ENCODE results near the gene BOD1. TPM values are rescaled to one million over a fixed set of nuclear protein-coding genes. Genes with fewer than 3 reads are reported as not detected.

Gene BOD1
- total and polyA plus RNA-seq, 8 donors: 8.2 to 58.4 (median 26.5) TPM

- Histone ChIP-seq H3K9me3 (peaks cover 0 to 18% (median 13%) of the 10 kb centered on the region in 4 donors), H3K27ac (no peak overlapping the region), H3K4me3 (no peak overlapping the region), H3K36me3 (no peaks in the 10 kb centered on the region), H3K4me1 (no peaks in the 10 kb centered on the region), H3K27me3 (no peaks in the 10 kb centered on the region)
- no peak for DNase-seq
- intact Hi-C loops (cut with DNase I; ENCODE audit: low total_unique reads): no loop called here
- 86 to 94% (median 91%) methylated on average over 14 of the region's 14 CpGs for WGBS, 5 donors
- TF ChIP-seq, protein P1, sequence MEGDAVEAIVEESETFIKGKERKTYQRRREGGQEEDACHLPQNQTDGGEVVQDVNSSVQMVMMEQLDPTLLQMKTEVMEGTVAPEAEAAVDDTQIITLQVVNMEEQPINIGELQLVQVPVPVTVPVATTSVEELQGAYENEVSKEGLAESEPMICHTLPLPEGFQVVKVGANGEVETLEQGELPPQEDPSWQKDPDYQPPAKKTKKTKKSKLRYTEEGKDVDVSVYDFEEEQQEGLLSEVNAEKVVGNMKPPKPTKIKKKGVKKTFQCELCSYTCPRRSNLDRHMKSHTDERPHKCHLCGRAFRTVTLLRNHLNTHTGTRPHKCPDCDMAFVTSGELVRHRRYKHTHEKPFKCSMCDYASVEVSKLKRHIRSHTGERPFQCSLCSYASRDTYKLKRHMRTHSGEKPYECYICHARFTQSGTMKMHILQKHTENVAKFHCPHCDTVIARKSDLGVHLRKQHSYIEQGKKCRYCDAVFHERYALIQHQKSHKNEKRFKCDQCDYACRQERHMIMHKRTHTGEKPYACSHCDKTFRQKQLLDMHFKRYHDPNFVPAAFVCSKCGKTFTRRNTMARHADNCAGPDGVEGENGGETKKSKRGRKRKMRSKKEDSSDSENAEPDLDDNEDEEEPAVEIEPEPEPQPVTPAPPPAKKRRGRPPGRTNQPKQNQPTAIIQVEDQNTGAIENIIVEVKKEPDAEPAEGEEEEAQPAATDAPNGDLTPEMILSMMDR (IDR thresholded peaks at IDR 0.05): no peak
- TF ChIP-seq EP300 (IDR thresholded peaks at IDR 0.05): no peak
- no peak for TF ChIP-seq POLR2A (IDR thresholded peaks at IDR 0.05)
- no peak for TF ChIP-seq POLR2AphosphoS5 (IDR thresholded peaks at IDR 0.05)
Observed at GRCh38 chr5:173657741-173658356, 41.4 kb upstream of the BOD1 start.

GRCh38 chr5:173655196-173655797 is 38.8 kb upstream of the BOD1 start:
- Histone ChIP-seq H3K27ac (no peak overlapping the region), H3K27me3 (no peaks in the 10 kb centered on the region), H3K36me3 (no peaks in the 10 kb centered on the region), H3K4me3 (no peak overlapping the region), H3K9me3 (peaks cover 0 to 24% (median 20%) of the 10 kb centered on the region in 4 donors), H3K4me1 (no peaks in the 10 kb centered on the region)
- no peak for DNase-seq
- TF ChIP-seq POLR2AphosphoS5 (IDR thresholded peaks at IDR 0.05): no peak
- TF ChIP-seq POLR2A (IDR thresholded peaks at IDR 0.05): no peak
- TF ChIP-seq, protein P1 (IDR thresholded peaks at IDR 0.05): no peak
- 78 to 91% (median 83%) methylated on average over 3 of the region's 3 CpGs for WGBS, 5 donors
- intact Hi-C loops (cut with DNase I; ENCODE audit: low total_unique reads): no loop called here

DNA sequence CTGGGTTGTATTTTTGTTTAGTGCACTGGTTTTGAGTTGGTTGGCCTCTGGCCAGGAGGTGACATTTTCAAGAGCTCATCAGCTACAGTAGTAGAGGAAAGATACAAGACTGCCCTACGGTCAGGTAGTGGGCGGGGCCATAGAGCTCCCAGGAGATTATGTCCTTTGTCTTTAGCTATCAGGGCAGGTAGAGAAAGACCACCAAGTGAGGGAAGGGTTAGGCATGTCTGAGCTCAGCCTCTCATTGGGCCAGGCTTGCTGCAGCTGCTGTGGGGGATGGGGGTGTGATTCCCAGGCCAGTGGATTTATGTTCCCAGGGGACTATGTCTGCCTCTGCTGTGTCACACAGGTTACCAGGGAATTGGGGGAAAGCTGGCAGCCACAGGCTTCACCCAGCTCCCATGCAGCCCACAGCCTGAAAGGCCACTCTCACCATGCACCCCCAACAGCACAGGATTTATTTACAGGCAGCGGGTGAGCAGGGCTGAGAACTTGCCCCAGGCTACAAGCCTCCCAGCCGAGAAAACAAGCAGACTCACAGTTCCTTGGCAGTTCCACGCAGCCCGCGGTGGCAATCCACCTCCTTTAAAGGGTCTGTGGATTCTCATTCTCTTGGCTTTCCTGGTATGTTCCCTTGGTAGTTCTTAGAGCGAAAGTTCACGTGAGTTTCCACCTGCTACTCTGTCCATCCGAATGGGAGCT is 37.5 kb upstream of the BOD1 start:
- no peaks in the 10 kb centered on the region for H3K27me3 ChIP-seq
- intact Hi-C loops (cut with DNase I; ENCODE audit: low total_unique reads): no loop called here
- WGBS, 5 donors: 86 to 96% (median 92%) methylated on average over 10 of the region's 10 CpGs
- H3K4me3 ChIP-seq: no peak overlapping the region
- H3K9me3 ChIP-seq: peaks cover 0 to 24% (median 13%) of the 10 kb centered on the region in 4 donors
- no peaks in the 10 kb centered on the region for H3K36me3 ChIP-seq
- H3K4me1 ChIP-seq: no peaks in the 10 kb centered on the region
- DNase-seq: no peak
- TF ChIP-seq POLR2A (IDR thresholded peaks at IDR 0.05) (no peak), EP300 (IDR thresholded peaks at IDR 0.05) (no peak), POLR2AphosphoS5 (IDR thresholded peaks at IDR 0.05) (no peak)
- TF ChIP-seq, protein P1 (IDR thresholded peaks at IDR 0.05): no peak
- H3K27ac ChIP-seq: no peak overlapping the region

GRCh38 chr5:173648308-173648866 is 31.9 kb upstream of the BOD1 start:
- Histone ChIP-seq H3K36me3 (no peaks in the 10 kb centered on the region), H3K9me3 (peaks cover 0 to 11% (median 10%) of the 10 kb centered on the region in 4 donors), H3K27me3 (peaks cover 0 to 11% (median 0%) of the 10 kb centered on the region in 3 donors), H3K27ac (no peak overlapping the region), H3K4me3 (no peak overlapping the region), H3K4me1 (no peaks in the 10 kb centered on the region)
- TF ChIP-seq POLR2A (IDR thresholded peaks at IDR 0.05) (no peak), EP300 (IDR thresholded peaks at IDR 0.05) (no peak), POLR2AphosphoS5 (IDR thresholded peaks at IDR 0.05) (no peak)
- TF ChIP-seq, protein P1 (IDR thresholded peaks at IDR 0.05): no peak
- 83 to 88% (median 85%) methylated on average over 7 of the region's 7 CpGs for WGBS, 5 donors
- intact Hi-C loops (cut with DNase I; ENCODE audit: low total_unique reads): no loop called here
- DNase-seq: no peak
